ENCODE data around the gene CDK4.
"Not testable (repeated sequence)": the region's sequence is repeated elsewhere in the genome, so short reads cannot be mapped to it uniquely, and the experiment has no call there.

The CDK4 gene

DNA sequence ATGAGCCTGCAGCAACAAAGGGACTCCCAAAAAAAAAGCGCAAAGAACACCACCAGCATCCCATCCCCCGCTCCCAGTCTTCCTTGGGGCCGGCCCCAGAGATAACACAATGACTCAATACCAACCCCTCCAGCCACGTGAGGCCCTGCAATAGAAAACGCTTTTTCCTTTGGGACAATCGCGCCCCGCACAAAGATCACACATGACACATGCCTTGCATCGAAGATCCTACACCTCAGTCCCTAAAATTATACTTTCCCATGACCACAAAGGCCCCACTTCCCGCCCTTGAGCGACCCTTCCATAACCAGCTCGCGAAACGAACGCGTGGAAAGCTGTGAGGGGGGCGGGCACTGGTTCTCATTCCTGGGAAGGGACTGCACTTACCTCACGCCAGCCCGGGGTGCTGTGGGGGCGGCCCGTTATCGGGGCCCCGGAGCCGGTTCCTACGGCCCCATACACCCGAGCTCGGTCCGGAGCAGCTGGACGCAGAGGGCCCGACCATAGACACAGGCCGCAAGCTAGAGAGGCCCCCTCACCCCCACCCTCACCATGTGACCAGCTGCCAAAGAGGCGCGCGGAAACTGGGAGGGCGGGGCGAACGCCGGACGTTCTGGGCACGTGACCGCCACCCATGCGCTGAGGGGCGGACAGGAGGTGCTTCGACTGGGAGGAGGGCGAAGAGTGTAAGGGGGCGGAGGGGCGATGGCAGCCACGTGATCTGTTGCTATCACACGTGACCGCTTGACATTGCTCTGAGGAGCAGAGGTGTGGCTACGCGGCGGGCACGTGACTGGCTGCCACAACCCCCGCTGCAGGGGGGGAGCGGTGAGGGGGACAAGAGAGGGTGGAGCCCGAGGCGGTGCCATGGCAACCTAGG lies at the start of gene CDK4:
Gene CDK4 (minus strand): TSS at position 523 of the 880 bp plus-strand sequence. CDS start 593 bp downstream, outside the sequence.
- DNase-seq (ENCODE audit: low read depth in 2 of 2) = peak; percentile 99

- no peak for DNase-seq (ENCODE audit: low read depth in 2 of 2)
Measured at GRCh38 chr12:57800965-57801364, 48.9 kb upstream of the CDK4 start.

GRCh38 chr12:57797933-57798332 lies 45.8 kb upstream of the CDK4 start:
- DNase-seq (ENCODE audit: low read depth in 2 of 2) = no peak

GRCh38 chr12:57796996-57797395 lies 44.9 kb upstream of the CDK4 start:
- DNase-seq (ENCODE audit: low read depth in 2 of 2) = no peak

- DNase-seq (ENCODE audit: low read depth in 2 of 2) = no peak
Measured at GRCh38 chr12:57795354-57795753, 43.2 kb upstream of the CDK4 start.

DNA sequence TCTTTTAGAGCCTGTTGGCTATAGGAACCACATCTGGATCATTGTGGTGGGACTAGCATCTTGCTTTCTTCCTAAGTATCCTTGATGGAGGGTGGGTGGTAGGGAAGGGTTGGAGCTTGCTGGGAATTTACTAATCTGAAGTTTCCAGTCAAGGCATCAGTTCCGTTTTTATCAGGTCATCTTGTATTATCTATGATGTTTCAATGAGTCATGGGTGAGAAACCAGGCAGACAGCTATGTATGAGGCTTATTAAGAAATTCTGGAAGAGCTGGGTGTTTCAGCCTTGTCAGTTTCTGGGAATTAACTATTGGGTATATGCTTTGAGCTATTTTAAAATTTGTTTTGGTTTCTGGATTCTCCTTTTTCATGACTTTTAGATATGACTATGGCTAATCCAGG lies 41.8 kb upstream of the CDK4 start:
- DNase-seq (ENCODE audit: low read depth in 2 of 2) = peak; percentile 60 to 61

DNA sequence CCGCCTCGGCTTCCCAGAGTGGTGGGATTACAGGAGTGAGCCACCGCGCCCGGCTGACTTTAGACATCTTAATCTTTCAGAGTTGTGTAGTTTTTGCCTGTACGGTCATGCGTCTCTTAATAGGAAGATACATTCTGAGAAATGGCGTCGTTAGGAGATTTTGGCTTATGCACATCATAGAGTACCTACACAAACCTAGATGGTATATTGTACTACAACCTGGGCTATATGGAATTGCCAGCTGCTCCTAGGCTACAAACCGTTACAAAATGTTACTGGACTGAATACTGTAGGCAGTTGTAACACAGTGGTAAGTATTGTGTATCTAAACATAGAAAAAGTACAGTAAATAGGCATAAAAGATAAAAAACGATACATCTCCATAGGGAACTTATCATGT lies 31.8 kb upstream of the CDK4 start:
- DNase-seq (ENCODE audit: low read depth in 2 of 2) = no peak

GRCh38 chr12:57783466-57783801 lies 31.3 kb upstream of the CDK4 start:
- no peak for DNase-seq (ENCODE audit: low read depth in 2 of 2)

GRCh38 chr12:57782608-57783465 lies 30.7 kb upstream of the CDK4 start, which contains the start of gene TSFM:
Gene TSFM, plus strand, starts transcription at chr12:57782787. Its CDS starts 15 bp downstream, at chr12:57782802.
- DNase-seq (ENCODE audit: low read depth in 2 of 2) = peak; percentile 82 to 85

DNA sequence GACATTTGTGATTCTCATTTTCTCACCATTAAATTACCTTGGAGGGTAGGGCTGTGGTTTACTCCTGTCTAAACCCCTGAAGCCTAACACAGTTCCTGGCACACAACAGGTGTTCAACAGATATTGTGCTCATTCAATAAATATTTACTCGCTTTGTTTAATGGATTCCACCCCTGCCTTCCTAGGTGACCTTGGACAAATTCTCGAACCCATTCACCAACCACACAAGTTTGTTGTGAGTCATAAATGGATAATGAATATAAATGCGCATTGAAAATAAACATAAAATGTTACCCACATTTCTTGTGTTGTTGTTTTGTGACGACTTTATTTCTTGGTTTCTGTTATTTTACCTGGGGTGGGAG lies 30.1 kb upstream of the CDK4 start:
- DNase-seq (ENCODE audit: low read depth in 2 of 2) = no peak

GRCh38 chr12:57781801-57782200 lies 29.7 kb upstream of the CDK4 start:
- DNase-seq (ENCODE audit: low read depth in 2 of 2) = no peak

DNA sequence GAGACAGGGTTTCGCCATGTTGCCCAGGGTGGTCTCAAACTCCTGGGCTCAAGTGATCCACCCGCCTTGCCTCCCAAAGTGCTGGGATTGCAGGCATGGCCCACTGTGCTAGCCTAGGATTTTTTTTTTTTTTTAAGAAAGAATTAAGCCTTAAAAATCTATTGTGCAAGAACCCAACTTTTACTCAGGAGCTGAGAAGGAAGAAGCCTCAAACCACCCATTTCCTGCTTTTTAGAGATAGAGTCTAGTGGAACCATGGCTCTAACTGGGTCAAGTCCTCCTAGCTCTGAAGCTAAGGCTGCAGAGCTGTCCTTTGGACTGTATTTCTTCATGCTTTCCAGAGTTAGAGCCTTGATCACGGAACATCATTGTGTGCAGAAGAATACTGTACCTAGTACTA lies 29.1 kb upstream of the CDK4 start:
- no peak for DNase-seq (ENCODE audit: low read depth in 2 of 2)

DNA sequence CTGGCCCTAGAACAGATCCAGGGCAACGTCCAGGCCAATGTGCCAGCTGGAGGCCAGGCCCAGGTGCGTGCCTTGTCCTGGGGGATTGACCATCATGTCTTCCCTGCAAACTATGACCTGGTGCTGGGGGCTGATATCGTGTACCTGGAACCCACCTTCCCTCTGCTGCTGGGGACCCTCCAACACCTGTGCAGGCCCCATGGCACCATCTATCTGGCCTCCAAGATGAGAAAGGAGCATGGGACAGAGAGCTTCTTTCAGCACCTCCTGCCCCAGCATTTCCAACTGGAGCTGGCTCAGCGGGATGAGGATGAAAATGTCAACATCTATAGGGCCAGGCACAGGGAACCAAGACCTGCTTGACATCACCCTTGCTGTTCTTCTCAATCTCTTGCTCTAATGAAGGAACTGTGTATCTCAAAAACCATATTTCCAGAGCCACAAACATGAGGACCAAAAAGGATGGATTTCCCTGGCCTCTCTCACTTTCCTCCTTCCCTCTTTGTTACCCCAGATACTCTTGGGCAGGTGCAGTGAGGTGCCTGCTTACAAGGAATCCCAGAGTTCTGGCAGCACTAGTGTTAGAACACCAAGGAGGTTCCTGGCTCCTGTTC lies 28.3 kb upstream of the CDK4 start:
- DNase-seq (ENCODE audit: low read depth in 2 of 2) = no peak

GRCh38 chr12:57779736-57780135 lies 27.6 kb upstream of the CDK4 start:
- no peak for DNase-seq (ENCODE audit: low read depth in 2 of 2)

GRCh38 chr12:57777911-57778310 lies 25.8 kb upstream of the CDK4 start:
- DNase-seq (ENCODE audit: low read depth in 2 of 2) = no peak

DNA sequence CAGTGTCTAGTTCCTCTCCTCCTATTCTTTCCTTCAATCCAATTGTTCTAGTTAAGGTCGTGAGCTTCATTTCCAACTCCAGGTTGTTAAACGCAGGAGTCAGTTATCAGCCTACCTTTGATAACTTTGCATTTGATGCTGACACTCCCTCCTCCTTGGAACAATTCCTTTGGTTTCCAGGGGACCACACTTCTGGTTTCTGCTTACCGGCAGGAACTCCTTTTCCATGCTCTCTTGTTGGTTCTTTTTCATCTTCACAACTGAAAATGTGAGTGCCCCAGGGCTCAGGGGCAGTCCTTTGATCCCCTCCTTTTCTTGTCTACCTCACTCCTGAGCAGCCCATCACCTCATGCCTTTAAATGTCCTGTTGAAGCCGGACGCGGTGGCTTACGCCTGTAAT lies 25.3 kb upstream of the CDK4 start:
- DNase-seq (ENCODE audit: low read depth in 2 of 2) = no peak

GRCh38 chr12:57776247-57776587 lies 24.1 kb upstream of the CDK4 start:
- DNase-seq (ENCODE audit: low read depth in 2 of 2) = no peak

GRCh38 chr12:57775563-57776246 lies 23.6 kb upstream of the CDK4 start:
- no peak for DNase-seq (ENCODE audit: low read depth in 2 of 2)

DNA sequence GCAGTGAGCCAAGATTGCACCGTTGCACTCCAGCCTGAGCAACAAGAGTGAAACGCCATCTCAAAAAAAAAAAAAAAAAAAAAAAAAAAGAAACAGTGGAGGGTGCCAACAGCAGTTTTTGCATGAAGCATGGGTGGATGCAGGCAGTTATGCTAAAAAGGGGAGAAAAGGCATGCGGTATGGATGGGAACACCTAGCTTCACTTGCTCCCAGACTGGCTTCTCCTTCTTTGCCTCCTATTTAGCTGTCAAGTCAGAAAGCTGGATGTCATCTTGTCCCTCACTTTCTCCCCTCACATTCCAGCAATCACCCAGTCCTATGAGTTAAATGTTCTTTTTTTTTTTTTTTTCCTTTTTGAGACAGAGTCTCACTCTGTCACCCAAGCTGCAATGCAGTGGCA lies 22.9 kb upstream of the CDK4 start:
- no peak for DNase-seq (ENCODE audit: low read depth in 2 of 2)

GRCh38 chr12:57774634-57775033 lies 22.5 kb upstream of the CDK4 start:
- not testable (repeated sequence) for DNase-seq (ENCODE audit: low read depth in 2 of 2)

GRCh38 chr12:57772429-57773322 lies 20.6 kb upstream of the CDK4 start, which contains the start of gene EEF1AKMT3:
Gene EEF1AKMT3, plus strand, starts transcription at chr12:57772614. Its CDS starts 111 bp downstream, at chr12:57772725.
- no peak for DNase-seq (ENCODE audit: low read depth in 2 of 2)
